ENCODE measurements around the gene PUS7L. TPM values are rescaled to one million over a fixed set of nuclear protein-coding genes. Genes with fewer than 3 reads are reported as not detected.

Gene PUS7L
- total RNA-seq, 4 donors from 2014 or later = 6.4 to 13.1 (median 8.8) TPM

DNA sequence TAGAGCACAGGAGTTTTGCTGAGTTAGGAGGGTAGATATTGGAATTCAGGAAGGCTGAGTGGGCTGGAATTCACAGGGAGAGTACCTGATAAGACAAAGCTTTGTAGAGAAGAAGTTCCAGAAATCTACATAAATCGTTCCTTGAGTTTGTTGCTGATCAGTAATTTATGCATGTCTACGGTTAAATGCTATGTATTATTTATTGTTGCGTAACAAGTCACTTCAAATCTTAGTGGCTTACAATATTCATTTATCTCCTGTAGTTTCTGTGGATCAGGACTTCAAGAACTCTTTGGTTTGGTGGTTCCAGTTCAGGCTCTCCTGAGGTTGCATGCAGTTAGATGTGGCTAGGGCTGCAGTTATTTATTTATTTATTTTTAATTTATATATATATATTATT, 7.8 kb downstream of the PUS7L start:
- H3K27ac ChIP-seq = no peak overlapping the region
- no peaks in the 10 kb centered on the region for H3K27me3 ChIP-seq
- peaks cover 3% of the 10 kb centered on the region for H3K36me3 ChIP-seq
- H3K9me3 ChIP-seq = no peaks in the 10 kb centered on the region
- peaks cover 6% of the 10 kb centered on the region for H3K4me1 ChIP-seq
- 88% methylated on average over 3 of the region's 3 CpGs for WGBS
- no peak overlapping the region for H3K4me3 ChIP-seq
- no peak for TF ChIP-seq CTCF (IDR thresholded peaks at IDR 0.05)
- no peak for TF ChIP-seq POLR2AphosphoS5 (IDR thresholded peaks at IDR 0.05)
- no peak for TF ChIP-seq EP300 (IDR thresholded peaks at IDR 0.05)
- no peak for TF ChIP-seq POLR2A (IDR thresholded peaks at IDR 0.05)
- DNase-seq (ENCODE audit: low spot score in 2 of 2) = no peak

DNA sequence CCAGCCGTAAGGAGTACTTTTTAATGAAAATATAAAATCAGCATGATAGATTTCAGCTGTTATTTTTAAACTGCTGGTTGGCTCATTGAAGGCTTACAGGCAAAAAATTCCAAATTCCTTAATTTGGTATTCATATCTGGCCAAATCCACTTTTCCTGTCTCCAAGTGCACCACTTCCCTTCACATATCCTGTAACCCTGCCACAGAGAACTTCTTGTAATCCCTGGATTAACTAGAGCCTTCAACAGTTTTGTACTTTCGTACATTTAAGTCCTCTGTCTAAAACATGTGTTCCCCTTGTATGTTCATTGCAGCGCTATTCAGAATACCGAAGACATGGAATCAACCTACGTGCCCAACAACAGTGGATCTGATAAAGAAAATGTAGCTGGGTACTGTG, 9.6 kb downstream of the PUS7L start:
- Histone ChIP-seq H3K9me3 (no peaks in the 10 kb centered on the region), H3K4me3 (no peak overlapping the region), H3K27me3 (no peaks in the 10 kb centered on the region), H3K36me3 (peaks cover 17% of the 10 kb centered on the region), H3K27ac (no peak overlapping the region), H3K4me1 (peaks cover 6% of the 10 kb centered on the region)
- WGBS = 84% methylated on average over 5 of the region's 5 CpGs
- TF ChIP-seq POLR2AphosphoS5 (IDR thresholded peaks at IDR 0.05) (no peak), EP300 (IDR thresholded peaks at IDR 0.05) (no peak), CTCF (IDR thresholded peaks at IDR 0.05) (no peak), POLR2A (IDR thresholded peaks at IDR 0.05) (no peak)
- no peak for DNase-seq (ENCODE audit: low spot score in 2 of 2)

DNA sequence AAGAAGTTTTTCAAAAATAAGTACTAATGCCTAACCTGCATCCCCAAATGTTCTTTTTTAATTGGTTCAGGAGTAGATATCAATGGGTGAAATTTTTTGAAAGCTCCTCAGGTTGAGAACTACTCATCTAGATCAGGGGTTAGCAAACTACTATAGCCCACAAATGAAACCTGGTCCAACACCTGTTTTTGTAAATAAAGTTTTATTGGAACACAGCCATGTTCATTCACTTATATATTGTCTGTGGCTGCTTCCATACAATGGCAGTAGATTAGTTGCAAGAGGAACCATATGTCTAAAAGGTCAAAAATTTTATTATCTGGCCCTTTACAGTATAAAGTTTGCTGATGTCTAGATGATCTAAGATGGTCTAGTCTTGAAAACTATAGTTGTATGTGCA, 13.8 kb downstream of the PUS7L start:
- Histone ChIP-seq H3K4me1 (no peaks in the 10 kb centered on the region), H3K36me3 (peaks cover 36% of the 10 kb centered on the region), H3K4me3 (no peak overlapping the region), H3K27me3 (no peaks in the 10 kb centered on the region), H3K9me3 (no peaks in the 10 kb centered on the region), H3K27ac (no peak overlapping the region)
- no peak for DNase-seq (ENCODE audit: low spot score in 2 of 2)
- no peak for TF ChIP-seq CTCF (IDR thresholded peaks at IDR 0.05)

GRCh38 chr12:43742106-43742505, 16.5 kb downstream of the PUS7L start:
- H3K4me3 ChIP-seq = no peak overlapping the region
- DNase-seq (ENCODE audit: low spot score in 2 of 2) = no peak
- no peaks in the 10 kb centered on the region for H3K4me1 ChIP-seq
- H3K9me3 ChIP-seq = no peaks in the 10 kb centered on the region
- no peak overlapping the region for H3K27ac ChIP-seq
- no peaks in the 10 kb centered on the region for H3K27me3 ChIP-seq
- H3K36me3 ChIP-seq = peaks cover 33% of the 10 kb centered on the region
- TF ChIP-seq POLR2AphosphoS5 (IDR thresholded peaks at IDR 0.05) = no peak
- TF ChIP-seq POLR2A (IDR thresholded peaks at IDR 0.05) = no peak
- no peak for TF ChIP-seq CTCF (IDR thresholded peaks at IDR 0.05)
- TF ChIP-seq EP300 (IDR thresholded peaks at IDR 0.05) = no peak

DNA sequence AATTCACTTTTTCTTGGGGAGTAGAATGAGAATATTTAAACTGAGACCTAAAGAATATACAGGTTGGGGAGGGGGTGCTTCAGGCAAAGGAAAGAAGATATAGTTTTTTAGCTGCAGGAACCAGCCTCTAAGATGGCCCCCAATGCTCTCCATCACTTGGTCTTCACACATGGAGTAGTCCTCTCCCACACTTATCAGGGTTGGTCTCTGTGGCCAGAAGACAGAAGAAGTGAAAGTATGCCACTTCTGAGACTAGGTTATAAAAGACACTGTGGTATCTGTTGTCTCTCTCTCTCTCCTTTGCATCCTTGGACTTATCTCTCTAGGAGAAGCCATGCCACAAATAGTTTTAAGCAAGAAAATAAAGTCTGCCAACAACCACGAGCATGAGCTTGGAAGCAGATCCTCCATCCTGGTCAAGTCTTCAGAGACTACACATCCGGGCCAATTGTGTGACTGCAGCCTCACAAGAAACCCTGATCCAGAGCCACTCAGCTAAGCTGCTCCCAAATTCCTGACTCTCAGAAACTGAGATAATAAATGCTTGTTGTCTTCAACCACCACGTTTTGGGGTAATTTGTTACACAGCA, 18.0 kb downstream of the PUS7L start:
- Histone ChIP-seq H3K27ac (no peak overlapping the region), H3K36me3 (peaks cover 44% of the 10 kb centered on the region), H3K4me3 (no peak overlapping the region), H3K9me3 (no peaks in the 10 kb centered on the region), H3K27me3 (no peaks in the 10 kb centered on the region), H3K4me1 (no peaks in the 10 kb centered on the region)
- TF ChIP-seq POLR2A (IDR thresholded peaks at IDR 0.05) (no peak), POLR2AphosphoS5 (IDR thresholded peaks at IDR 0.05) (no peak), CTCF (IDR thresholded peaks at IDR 0.05) (no peak), EP300 (IDR thresholded peaks at IDR 0.05) (no peak)
- DNase-seq (ENCODE audit: low spot score in 2 of 2) = no peak
- 66% methylated on average over 3 of the region's 3 CpGs for WGBS

Measured in suprapubic skin (tissue), 4 donors.